OCI-LY7 (cell line): ENCODE measurements around the gene RAE1. TPM values are rescaled to one million over a fixed set of nuclear protein-coding genes. Genes with fewer than 3 reads are reported as not detected.

Experiments
- BruUV-seq: library from RNA; stranded (reverse); fragments of 400-500 nt; replicated peaks from 2 replicates; lab custom pipeline; 2021; lab: Mats Ljungman, UMichigan
- CTCF ChIA-PET: fragments of 300-600 bp; sonication (Branson Sonifier 250); formaldehyde crosslinking; loops from one replicate; lab custom pipeline; 2022; ENCODE audit warnings: antibody characterized with exemption; ENCODE audit not compliant: unreplicated experiment; lab: Charles Lee
- POLR2A ChIA-PET: fragments of 300-600 bp; sonication (Branson Sonifier 250); formaldehyde crosslinking; loops from one replicate; lab custom pipeline; 2022; ENCODE audit warnings: antibody characterized with exemption; lab: Charles Lee
- DNase-seq: peaks from one replicate; pipeline ENCODE4 v3.0.0-alpha.2; 2015; ENCODE audit warnings: low spot score
- H2AFZ ChIP-seq: fragments of 200-600 bp; sonication (generic), shearing (Covaris generic); 2 replicates; pipeline ENCODE4 v1.6.1; 2014; ENCODE audit warnings: mild to moderate bottlenecking, antibody characterized with exemption, low read length, moderate library complexity
- H3K27ac ChIP-seq: fragments of 200-600 bp; sonication (generic); 2 replicates; pipeline ENCODE4 v1.5.1; 2014; ENCODE audit warnings: mixed run types, low read depth, mild to moderate bottlenecking, moderate library complexity, low read length, inconsistent platforms; ENCODE audit not compliant: poor library complexity, severe bottlenecking
- H3K36me3 ChIP-seq: fragments of 200-600 bp; sonication (generic); 2 replicates; pipeline ENCODE4 v1.6.1; 2014; ENCODE audit warnings: mild to moderate bottlenecking, antibody characterized with exemption, low read length, moderate library complexity, mixed read lengths; ENCODE audit not compliant: insufficient read depth
- H3K4me1 ChIP-seq: fragments of 200-600 bp; sonication (generic); 2 replicates; pipeline ENCODE4 v1.5.1; 2014; ENCODE audit warnings: mild to moderate bottlenecking, low read length; ENCODE audit not compliant: insufficient read depth, poor library complexity, severe bottlenecking
- H3K4me2 ChIP-seq: fragments of 200-600 bp; sonication (generic); 2 replicates; pipeline ENCODE4 v1.6.1; 2014; ENCODE audit warnings: mild to moderate bottlenecking, low read length
- H3K4me3 ChIP-seq: fragments of 200-600 bp; sonication (generic); 2 replicates; pipeline ENCODE4 v1.5.1; 2014; ENCODE audit warnings: mild to moderate bottlenecking, low read depth, low read length; ENCODE audit not compliant: poor library complexity, severe bottlenecking
- H3K79me2 ChIP-seq: fragments of 200-600 bp; sonication (generic); 2 replicates; pipeline ENCODE4 v1.6.1; 2016; ENCODE audit warnings: low read depth, mild to moderate bottlenecking, low read length, moderate library complexity, mixed read lengths; ENCODE audit not compliant: insufficient read depth
- H3K9me2 ChIP-seq: fragments of 200-600 bp; sonication (generic); 2 replicates; pipeline ENCODE4 v1.6.1; 2016; ENCODE audit warnings: mild to moderate bottlenecking, low read length, mixed read lengths; ENCODE audit not compliant: insufficient read depth
- H3K9me3 ChIP-seq: fragments of 200-600 bp; sonication (generic); 2 replicates; pipeline ENCODE4 v1.6.1; 2014; ENCODE audit warnings: mild to moderate bottlenecking, mixed run types, low read length, mixed read lengths
- H4K20me1 ChIP-seq: fragments of 200-600 bp; sonication (generic); 2 replicates; pipeline ENCODE4 v1.6.1; 2014; ENCODE audit warnings: mild to moderate bottlenecking, antibody characterized with exemption, low read length, moderate library complexity, mixed read lengths; ENCODE audit not compliant: insufficient read depth
- EZH2phosphoT487 ChIP-seq: fragments of 200-600 bp; sonication (generic); IDR thresholded peaks from 2 replicates; pipeline ENCODE4 v1.6.1; 2018; ENCODE audit warnings: low read depth, borderline replicate concordance, mild to moderate bottlenecking, mixed run types, antibody characterized with exemption, low read length, moderate library complexity, mixed read lengths
- intact Hi-C: fragments of 100-400 bp; cut with micrococcal nuclease; formaldehyde crosslinking; loops from one replicate; pipeline ENCODE4 v1.10.0; 2022; ENCODE audit not compliant: unreplicated experiment
- total RNA-seq, 2 experiments: library from RNA; depleted of rRNA in 1 of 2; stranded (reverse); fragments of >200 nt in 1 of 2; shearing (Covaris generic) in 1 of 2; gene quantifications; 2 replicates each; pipeline ENCODE4 v1.2.3, GENCODE V29; 2014 to 2022
- TF ChIP-seq, protein P1 (sequence below): fragments of 200-600 bp; sonication (generic); conservative IDR thresholded peaks from 2 replicates; pipeline ENCODE4 v1.5.1; 2014; ENCODE audit warnings: mild to moderate bottlenecking, antibody characterized with exemption, low read length, moderate library complexity, mixed read lengths

Gene RAE1
- total RNA-seq, 2 experiments from 2014 or later, result 55.0 to 57.4 TPM

DNA sequence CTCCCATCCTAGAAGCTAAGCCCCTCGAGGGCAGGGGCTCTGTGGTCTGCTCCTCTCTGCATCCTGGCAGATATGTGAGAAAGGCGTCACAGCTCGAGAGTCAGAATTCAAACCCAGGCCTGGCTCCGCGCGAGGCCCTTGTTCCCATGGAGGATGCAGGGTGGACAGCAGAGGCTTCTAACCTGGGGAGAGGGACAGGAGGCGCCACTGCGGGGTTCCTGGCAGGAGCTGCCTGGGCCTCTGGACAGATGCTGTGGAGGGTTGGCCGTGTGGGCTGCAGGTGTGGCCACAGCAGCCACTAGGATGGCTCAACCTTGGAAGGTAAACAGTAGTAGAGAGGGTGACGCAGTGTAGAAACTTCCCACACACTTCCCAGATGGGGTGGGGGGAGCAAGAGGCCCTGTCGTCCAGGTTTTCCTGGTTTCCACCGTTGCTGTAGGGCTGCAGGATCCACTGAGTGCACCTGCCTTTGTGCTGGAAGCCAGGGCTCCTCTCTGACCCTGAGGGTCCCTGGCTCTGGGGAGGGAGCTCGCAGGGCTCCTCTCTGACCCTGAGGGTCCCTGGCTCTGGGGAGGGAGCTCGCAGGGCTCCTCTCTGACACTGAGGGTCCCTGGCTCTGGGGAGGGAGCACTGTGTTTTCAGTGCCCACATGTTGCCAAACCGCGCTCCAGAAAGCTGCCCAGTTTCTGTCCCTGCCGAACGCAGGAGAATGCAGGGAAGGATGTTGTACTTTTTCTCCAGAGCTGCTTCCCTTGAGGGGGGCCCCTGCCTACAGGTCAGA lies 54.4 kb downstream of the RAE1 start:
- intact Hi-C loops, result no loop called here
- no peaks in the 10 kb centered on the region for H3K9me3 ChIP-seq
- no peak for TF ChIP-seq EZH2phosphoT487
- TF ChIP-seq, protein P1, sequence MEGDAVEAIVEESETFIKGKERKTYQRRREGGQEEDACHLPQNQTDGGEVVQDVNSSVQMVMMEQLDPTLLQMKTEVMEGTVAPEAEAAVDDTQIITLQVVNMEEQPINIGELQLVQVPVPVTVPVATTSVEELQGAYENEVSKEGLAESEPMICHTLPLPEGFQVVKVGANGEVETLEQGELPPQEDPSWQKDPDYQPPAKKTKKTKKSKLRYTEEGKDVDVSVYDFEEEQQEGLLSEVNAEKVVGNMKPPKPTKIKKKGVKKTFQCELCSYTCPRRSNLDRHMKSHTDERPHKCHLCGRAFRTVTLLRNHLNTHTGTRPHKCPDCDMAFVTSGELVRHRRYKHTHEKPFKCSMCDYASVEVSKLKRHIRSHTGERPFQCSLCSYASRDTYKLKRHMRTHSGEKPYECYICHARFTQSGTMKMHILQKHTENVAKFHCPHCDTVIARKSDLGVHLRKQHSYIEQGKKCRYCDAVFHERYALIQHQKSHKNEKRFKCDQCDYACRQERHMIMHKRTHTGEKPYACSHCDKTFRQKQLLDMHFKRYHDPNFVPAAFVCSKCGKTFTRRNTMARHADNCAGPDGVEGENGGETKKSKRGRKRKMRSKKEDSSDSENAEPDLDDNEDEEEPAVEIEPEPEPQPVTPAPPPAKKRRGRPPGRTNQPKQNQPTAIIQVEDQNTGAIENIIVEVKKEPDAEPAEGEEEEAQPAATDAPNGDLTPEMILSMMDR, result no peak
- H3K4me3 ChIP-seq, result no peak overlapping the region
- no peak overlapping the region for H2AFZ ChIP-seq
- H3K4me1 ChIP-seq, result peaks cover 17% of the 10 kb centered on the region
- H3K36me3 ChIP-seq, result peaks cover 99% of the 10 kb centered on the region
- no peak overlapping the region for H3K27ac ChIP-seq
- CTCF ChIA-PET, result no interaction called here
- no peaks in the 10 kb centered on the region for H3K9me2 ChIP-seq
- DNase-seq, result no peak
- no peak overlapping the region for H3K4me2 ChIP-seq
- peaks cover 39% of the 10 kb centered on the region for H3K79me2 ChIP-seq
- peaks cover 6% of the 10 kb centered on the region; the same call in 1 of the 2 replicates for H4K20me1 ChIP-seq
- no TSS peak for BruUV-seq
- POLR2A ChIA-PET, result no interaction called here

DNA sequence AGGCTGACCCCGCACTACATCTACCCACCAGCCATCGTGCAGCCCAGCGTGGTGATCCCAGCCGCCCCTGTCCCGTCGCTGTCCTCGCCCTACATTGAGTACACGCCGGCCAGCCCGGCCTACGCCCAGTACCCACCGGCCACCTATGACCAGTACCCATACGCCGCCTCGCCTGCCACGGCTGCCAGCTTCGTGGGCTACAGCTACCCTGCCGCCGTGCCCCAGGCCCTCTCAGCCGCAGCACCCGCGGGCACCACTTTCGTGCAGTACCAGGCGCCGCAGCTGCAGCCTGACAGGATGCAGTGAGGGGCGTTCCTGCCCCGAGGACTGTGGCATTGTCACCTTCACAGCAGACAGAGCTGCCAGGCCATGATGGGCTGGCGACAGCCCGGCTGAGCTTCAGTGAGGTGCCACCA lies 56.5 kb downstream of the RAE1 start:
- ChIA-PET CTCF (no interaction called here), POLR2A (no interaction called here)
- no peak overlapping the region for H3K4me2 ChIP-seq
- no peak overlapping the region for H2AFZ ChIP-seq
- no peak overlapping the region for H3K27ac ChIP-seq
- peaks cover 84% of the 10 kb centered on the region for H3K36me3 ChIP-seq
- H3K4me1 ChIP-seq, result peaks cover 4% of the 10 kb centered on the region
- H3K79me2 ChIP-seq, result peaks cover 19% of the 10 kb centered on the region
- intact Hi-C loops, result no loop called here
- no peak for DNase-seq
- H3K9me2 ChIP-seq, result no peaks in the 10 kb centered on the region
- H3K9me3 ChIP-seq, result no peaks in the 10 kb centered on the region
- no TSS peak for BruUV-seq
- TF ChIP-seq, protein P1, result no peak
- no peak for TF ChIP-seq EZH2phosphoT487
- no peaks in the 10 kb centered on the region; the same call in 1 of the 2 replicates for H4K20me1 ChIP-seq
- H3K4me3 ChIP-seq, result no peak overlapping the region

DNA sequence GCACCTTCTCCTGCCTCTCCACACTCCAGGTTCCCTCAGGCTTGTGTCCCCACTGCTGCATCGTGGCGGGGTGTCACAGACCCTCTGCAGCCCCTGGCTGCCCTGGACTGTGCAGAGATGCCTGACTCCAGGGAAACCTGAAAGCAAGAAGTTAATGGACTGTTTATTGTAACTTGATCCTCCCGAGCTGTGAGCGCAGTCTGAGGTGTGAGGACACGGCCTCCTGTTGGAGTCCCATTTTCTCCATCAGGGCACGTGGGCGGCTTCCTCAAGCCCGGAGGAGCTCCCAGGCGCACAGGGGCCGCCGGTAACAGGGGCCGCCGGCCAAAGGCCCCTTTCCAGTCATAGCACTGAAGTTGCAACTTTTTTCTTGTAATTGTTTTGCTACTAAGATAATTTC lies 57.1 kb downstream of the RAE1 start:
- Histone ChIP-seq H3K36me3 (peaks cover 78% of the 10 kb centered on the region), H3K79me2 (peaks cover 13% of the 10 kb centered on the region), H2AFZ (no peak overlapping the region), H3K9me2 (no peaks in the 10 kb centered on the region), H3K27ac (no peak overlapping the region), H3K9me3 (no peaks in the 10 kb centered on the region), H3K4me3 (no peak overlapping the region), H3K4me1 (no peaks in the 10 kb centered on the region), H3K4me2 (no peak overlapping the region), H4K20me1 (no peaks in the 10 kb centered on the region; the same call in 1 of the 2 replicates)
- intact Hi-C loops, result no loop called here
- DNase-seq, result no peak
- BruUV-seq, result no TSS peak
- ChIA-PET POLR2A (no interaction called here), CTCF (no interaction called here)
- TF ChIP-seq, protein P1, result no peak
- no peak for TF ChIP-seq EZH2phosphoT487
